COLO668 (cell line): ENCODE data around the gene NPHP4.

Experiments
- DNase-seq: peaks from one replicate; lab custom pipeline; 2025; ENCODE audit not compliant: unreplicated experiment; lab: John Stamatoyannopoulos, UW

The NPHP4 gene

DNA sequence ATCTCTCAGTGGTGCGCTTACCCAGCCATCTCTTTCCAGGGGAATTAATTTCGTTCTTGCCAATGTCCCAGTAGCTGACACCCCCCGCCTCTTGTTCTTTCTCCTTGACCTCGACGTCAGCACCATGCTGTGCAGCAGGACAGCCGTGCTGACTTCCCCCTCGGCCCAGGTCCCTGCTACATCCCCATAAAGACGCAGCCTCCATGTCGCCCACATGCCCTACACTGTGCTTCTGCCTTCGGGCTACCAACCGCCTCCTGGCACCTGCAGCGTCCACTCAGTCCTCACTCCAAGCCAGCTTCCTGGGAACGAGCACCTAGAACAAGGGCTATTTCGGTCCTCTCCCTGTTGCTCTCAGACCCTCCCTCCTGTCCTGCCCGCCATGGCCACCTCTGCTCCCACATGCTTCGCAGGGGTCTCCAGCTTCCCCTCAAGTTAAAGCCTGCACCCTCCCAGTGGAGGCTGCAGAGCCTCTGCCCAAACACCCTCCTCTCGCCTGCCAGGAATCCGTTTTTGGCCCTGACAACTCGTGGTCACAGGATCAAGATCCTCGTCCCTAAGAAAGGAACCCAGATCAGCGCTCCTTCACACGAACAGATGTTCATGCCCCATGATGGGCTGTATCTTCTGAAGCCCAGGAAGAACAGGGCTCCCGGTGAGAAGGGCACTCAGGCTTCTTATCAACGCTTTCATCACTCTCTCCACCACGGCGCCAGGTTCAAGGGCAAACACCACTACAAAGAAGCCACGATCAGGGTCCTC lies 109.7 kb downstream of the NPHP4 start:
- no peak for DNase-seq

- DNase-seq, result no peak
Observed at GRCh38 chr1:5881526-5882222, 110.6 kb downstream of the NPHP4 start.

GRCh38 chr1:5880630-5881405 lies 111.4 kb downstream of the NPHP4 start:
- no peak for DNase-seq

DNA sequence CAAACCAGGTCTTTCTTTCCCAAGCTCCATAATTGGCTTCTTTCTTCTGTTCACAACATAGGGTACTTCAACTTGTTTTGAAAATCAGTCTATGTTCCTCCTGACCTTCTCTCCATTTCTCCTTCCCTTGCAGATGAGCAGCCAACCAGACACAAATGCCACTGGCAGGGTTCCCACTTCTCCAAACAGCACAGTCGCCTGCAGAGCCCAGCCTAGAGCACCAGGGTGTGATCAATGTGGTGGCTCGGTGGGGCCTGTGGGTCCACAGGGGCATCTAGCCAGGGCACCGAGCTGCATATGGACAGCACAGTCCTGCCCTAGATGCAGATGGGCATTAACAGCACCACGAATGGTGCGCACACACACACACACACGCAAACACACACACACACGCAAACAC lies 112.8 kb downstream of the NPHP4 start:
- no peak for DNase-seq

- no peak for DNase-seq
Observed at GRCh38 chr1:5878971-5879370, 113.3 kb downstream of the NPHP4 start.

GRCh38 chr1:5877683-5878530 lies 114.3 kb downstream of the NPHP4 start:
- no peak for DNase-seq

DNA sequence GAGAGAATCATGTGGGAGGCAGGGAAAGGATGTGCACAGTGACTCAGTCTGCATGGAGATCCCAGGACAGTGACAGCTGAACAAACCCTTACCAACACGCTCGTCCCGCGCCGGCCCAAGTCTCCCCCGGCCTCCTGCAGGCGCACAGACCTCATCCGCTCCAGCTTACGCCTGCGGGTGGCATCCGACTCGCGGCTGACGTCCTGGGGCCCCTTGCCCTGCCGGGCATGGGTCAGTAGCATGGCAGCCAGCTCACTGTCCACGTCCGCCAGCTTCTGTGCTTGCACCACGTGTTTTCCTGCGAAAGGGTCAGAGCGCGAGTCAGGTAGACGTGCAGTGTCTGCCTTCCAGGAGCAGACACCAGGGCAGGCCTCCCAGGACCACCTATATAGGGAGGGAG lies 115.2 kb downstream of the NPHP4 start:
- DNase-seq, result no peak

GRCh38 chr1:5876094-5876650 lies 116.1 kb downstream of the NPHP4 start:
- DNase-seq, result no peak

GRCh38 chr1:5875345-5875910 lies 116.8 kb downstream of the NPHP4 start:
- no peak for DNase-seq

GRCh38 chr1:5874416-5875110 lies 117.7 kb downstream of the NPHP4 start:
- DNase-seq, result no peak

- no peak for DNase-seq
Observed at GRCh38 chr1:5873556-5873955, 118.7 kb downstream of the NPHP4 start.

DNA sequence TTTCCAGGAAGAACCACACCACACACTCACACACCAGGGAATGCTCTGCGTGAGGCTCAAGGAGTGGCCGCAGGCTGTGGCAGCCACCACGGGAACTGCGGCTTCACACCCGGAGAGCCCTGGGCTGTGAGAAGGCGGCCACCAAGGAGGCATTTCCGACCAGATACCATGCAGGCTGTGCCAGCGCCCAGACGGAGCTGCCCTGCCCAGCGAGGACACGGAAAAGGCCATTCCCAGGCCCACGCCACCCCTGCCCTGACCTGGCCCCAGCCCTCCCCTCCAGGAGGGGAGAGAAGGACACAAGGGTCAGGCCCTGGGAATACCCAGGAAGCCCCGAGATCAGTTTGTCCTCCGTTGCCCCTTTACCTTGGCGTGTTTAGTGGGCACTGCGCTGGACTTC lies 119.3 kb downstream of the NPHP4 start:
- no peak for DNase-seq

- DNase-seq, result no peak
Observed at GRCh38 chr1:5868931-5869500, 123.2 kb downstream of the NPHP4 start.

DNA sequence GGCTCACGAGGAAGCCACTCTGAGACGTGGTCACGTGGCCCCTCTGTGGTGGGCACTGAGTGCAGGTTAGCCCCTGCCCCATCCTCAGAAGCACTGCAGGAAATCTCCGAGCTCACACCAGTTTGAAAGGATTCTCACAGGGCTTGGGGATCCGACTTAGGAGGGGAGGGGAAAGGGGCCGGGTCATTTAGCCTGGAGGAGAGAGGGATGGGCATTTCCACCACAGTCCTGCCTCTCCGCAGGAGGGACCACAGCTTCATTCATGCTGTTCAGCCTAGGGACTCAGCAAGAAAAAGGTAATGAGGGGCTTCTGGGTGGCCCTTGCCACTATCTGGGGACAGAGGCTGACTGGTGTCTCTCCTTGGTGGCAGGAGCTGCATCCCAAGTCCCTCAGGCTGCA lies 126.5 kb downstream of the NPHP4 start:
- no peak for DNase-seq

DNA sequence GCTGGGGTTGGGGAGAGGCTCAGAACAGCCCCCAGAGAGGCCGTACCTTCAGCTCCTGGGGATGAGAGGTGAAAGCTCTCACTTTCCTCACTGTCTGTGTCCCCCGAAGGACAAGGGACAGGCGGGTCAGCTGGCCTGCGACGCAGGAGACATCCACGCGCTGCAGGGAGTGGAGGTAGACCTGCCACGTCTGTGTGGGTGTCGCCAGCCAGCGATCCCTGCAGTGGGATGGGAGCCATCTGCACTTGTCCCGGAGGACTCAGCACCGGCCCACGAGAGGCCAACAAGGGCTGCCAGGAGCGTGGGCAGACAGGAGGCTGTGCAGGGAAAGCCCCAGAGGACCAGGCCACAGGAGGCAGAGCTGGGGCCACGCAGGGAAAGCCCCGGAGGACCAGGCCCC lies 127.2 kb downstream of the NPHP4 start:
- no peak for DNase-seq

DNA sequence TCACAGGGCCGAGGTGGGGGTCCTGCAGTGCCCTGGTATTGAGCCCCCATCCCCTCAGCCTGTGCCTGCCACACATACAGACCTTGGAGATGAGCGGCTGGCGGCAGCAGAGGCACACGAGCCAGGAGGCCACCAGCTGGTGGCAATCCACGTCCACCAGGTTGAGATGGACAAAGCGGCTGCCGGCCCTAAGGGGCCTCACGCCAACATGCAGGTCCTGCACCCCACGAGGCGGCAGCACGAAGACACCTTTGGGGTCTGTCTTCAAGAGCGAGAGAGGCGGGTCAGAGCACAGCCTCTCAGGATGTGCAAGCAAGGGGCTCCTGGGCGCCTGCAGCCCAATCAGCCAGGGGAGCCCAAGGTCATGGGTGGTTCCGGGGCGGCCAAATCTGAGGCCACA lies 128.0 kb downstream of the NPHP4 start:
- no peak for DNase-seq

DNA sequence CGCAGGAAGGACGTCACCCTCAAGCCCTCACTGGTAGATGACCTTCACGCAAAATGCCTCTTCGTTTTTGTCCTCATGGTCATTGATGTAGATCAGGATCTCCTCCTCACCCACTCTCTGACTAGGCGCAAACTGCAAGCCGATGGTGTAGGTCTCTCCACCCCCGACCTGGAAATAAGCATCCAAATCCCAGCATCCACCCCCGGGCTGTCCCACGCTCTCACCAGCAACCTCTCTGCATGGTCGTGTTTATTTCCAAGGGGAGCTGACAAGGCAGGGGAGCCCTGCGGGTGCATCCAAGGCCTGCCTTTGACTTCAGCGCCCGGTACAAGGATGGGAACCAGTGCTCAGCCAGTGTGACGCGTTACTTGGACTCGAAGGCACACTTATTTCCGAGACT lies 129.0 kb downstream of the NPHP4 start:
- DNase-seq, result no peak

- no peak for DNase-seq
Observed at GRCh38 chr1:5861871-5862825, 130.1 kb downstream of the NPHP4 start.
